CD4-positive, CD25-positive, alpha-beta regulatory T cell (primary cell): ENCODE measurements around the gene RHBDD3. TPM values are rescaled to one million over a fixed set of nuclear protein-coding genes. Genes with fewer than 3 reads are reported as not detected.

Source experiments
- ATAC-seq, 2 donors: fragments of 150-1000 bp; cut with Tn5 transposase; one replicate each; pipeline ENCODE4 v1.10.0; 2021; ENCODE audit warnings: low read depth in 2 of 2, moderate number of reproducible peaks in 2 of 2, moderate library complexity in 1 of 2
- DNase-seq, 3 donors: peaks; one replicate each; pipeline versions ENCODE4 v3.0.0 to v3.0.0-alpha.2; 2012 to 2022; ENCODE audit warnings: mixed read lengths in 1 of 3
- H3K27ac ChIP-seq: one replicate; pipeline ENCODE4 v1.7.0; 2013; ENCODE audit warnings: mild to moderate bottlenecking, low read length; ENCODE audit not compliant: insufficient read depth, poor library complexity, severe bottlenecking
- H3K27me3 ChIP-seq: one replicate; pipeline ENCODE4 v1.7.0; 2013; ENCODE audit warnings: low read length; ENCODE audit not compliant: control insufficient read depth, insufficient read depth
- H3K36me3 ChIP-seq: one replicate; pipeline ENCODE4 v1.7.0; 2013; ENCODE audit warnings: mild to moderate bottlenecking, low read length, moderate library complexity; ENCODE audit not compliant: control insufficient read depth, insufficient read depth
- H3K4me1 ChIP-seq: 2 replicates; pipeline ENCODE4 v1.7.0; 2013; ENCODE audit warnings: mild to moderate bottlenecking, low read length; ENCODE audit not compliant: insufficient read depth, control insufficient read depth, poor library complexity, severe bottlenecking
- H3K4me3 ChIP-seq: one replicate; pipeline ENCODE4 v1.7.0; 2013; ENCODE audit warnings: low read depth, mild to moderate bottlenecking, low read length, moderate library complexity
- H3K9me3 ChIP-seq, 2 experiments: 1 replicate in 1 of 2; 2 replicates in 1 of 2; pipeline ENCODE4 v1.7.0; 2013; ENCODE audit warnings: low read length in 2 of 2, mild to moderate bottlenecking in 1 of 2, moderate library complexity in 1 of 2; ENCODE audit not compliant: control insufficient read depth in 2 of 2
- H3K27ac Mint-ChIP-seq, 3 donors: one replicate each; pipeline ENCODE4 v1.8.0; 2020 to 2022; ENCODE audit warnings: mild to moderate bottlenecking in 3 of 3, mixed read lengths in 3 of 3, moderate library complexity in 2 of 3
- H3K27me3 Mint-ChIP-seq: one replicate; pipeline ENCODE4 v1.8.0; 2022; ENCODE audit warnings: mild to moderate bottlenecking, mixed read lengths
- H3K36me3 Mint-ChIP-seq: one replicate; pipeline ENCODE4 v1.8.0; 2020; ENCODE audit warnings: mixed read lengths
- H3K4me1 Mint-ChIP-seq, 4 donors: one replicate each; pipeline ENCODE4 v1.8.0; 2020 to 2022; ENCODE audit warnings: mixed read lengths in 4 of 4, mild to moderate bottlenecking in 1 of 4
- H3K4me3 Mint-ChIP-seq, 4 donors: one replicate each; pipeline ENCODE4 v1.8.0; 2020 to 2022; ENCODE audit warnings: mild to moderate bottlenecking in 4 of 4, mixed read lengths in 4 of 4, moderate library complexity in 3 of 4
- H3K9me3 Mint-ChIP-seq, 7 donors: one replicate each; pipeline ENCODE4 v1.8.0; 2020 to 2022; ENCODE audit warnings: mixed read lengths in 7 of 7, mild to moderate bottlenecking in 3 of 7, moderate library complexity in 2 of 7
- polyA plus RNA-seq, 4 donors: library from polyadenylated mRNA; unstranded; fragments of 300-500 nt; fragmentation: Illumina TruSeq; gene quantifications; one replicate each; pipeline ENCODE4 v1.2.3, GENCODE V29; 2021
- total RNA-seq: library from RNA; stranded (reverse); gene quantifications from one replicate; pipeline ENCODE4 v1.2.3, GENCODE V29; 2022

RHBDD3 gene
- total and polyA plus RNA-seq, 5 donors from 2014 or later = 6.5 to 16.0 (median 10.7) TPM

DNA sequence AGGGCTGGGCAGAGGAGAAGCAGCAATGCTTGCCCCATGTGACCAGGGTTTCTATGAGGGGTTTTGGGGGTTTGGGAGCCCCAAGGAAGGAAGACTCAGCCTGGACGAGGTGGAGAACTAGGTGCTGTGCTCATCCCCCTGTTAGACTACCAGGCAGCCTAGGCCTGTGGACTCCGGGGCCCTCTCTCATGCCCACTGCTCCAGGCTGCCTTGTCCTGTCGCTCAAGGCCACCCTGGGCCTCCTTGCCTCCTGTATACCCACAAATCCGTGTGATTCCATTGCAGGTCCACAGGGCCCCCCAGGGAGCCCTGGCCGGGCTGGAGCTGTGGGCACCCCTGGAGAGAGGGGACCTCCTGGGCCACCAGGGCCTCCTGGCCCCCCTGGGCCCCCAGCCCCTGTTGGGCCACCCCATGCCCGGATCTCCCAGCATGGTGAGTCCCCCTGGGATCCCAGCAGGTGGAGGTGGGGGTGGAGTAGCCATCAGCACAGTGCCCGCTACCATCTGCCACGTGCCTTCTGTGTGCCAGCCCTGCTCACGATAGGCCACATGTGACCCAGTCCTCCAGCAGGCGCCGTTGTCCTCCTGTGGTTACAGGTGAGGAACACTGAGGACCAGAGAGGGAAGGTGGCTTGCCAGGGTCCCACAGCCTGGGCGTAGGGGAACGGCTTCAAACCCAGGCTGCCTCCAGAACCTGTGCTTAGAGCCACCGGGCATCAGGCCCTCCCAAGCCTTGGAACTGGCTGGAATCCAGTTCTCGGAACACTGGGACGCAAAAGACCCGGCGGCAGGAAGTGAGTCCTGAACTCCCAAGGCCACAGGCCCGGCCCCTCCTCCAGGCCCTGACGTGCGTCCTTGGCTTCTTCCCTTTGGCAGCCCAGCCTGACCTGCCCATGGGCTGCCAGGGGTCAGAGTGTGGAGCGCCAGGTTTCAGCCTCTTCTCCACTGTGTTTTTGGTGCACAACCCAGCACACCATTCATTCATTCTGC lies 35.5 kb downstream of the RHBDD3 start:
- ATAC-seq = no peak
- Mint-ChIP-seq H3K4me1 (peaks cover 0 to 5% (median 0%) of the 10 kb centered on the region in 4 donors), H3K4me3 (no peak overlapping the region), H3K9me3 (peaks cover 0 to 5% (median 0%) of the 10 kb centered on the region in 7 donors), H3K27me3 (peaks cover 10% of the 10 kb centered on the region), H3K36me3 (peaks cover 4% of the 10 kb centered on the region), H3K27ac (no peak overlapping the region)
- H3K9me3 ChIP-seq = no peaks in the 10 kb centered on the region
- no peaks in the 10 kb centered on the region for H3K4me1 ChIP-seq
- no peaks in the 10 kb centered on the region for H3K27me3 ChIP-seq
- no peak overlapping the region for H3K27ac ChIP-seq
- DNase-seq = no peak
- no peaks in the 10 kb centered on the region for H3K36me3 ChIP-seq
- H3K4me3 ChIP-seq = no peak overlapping the region

DNA sequence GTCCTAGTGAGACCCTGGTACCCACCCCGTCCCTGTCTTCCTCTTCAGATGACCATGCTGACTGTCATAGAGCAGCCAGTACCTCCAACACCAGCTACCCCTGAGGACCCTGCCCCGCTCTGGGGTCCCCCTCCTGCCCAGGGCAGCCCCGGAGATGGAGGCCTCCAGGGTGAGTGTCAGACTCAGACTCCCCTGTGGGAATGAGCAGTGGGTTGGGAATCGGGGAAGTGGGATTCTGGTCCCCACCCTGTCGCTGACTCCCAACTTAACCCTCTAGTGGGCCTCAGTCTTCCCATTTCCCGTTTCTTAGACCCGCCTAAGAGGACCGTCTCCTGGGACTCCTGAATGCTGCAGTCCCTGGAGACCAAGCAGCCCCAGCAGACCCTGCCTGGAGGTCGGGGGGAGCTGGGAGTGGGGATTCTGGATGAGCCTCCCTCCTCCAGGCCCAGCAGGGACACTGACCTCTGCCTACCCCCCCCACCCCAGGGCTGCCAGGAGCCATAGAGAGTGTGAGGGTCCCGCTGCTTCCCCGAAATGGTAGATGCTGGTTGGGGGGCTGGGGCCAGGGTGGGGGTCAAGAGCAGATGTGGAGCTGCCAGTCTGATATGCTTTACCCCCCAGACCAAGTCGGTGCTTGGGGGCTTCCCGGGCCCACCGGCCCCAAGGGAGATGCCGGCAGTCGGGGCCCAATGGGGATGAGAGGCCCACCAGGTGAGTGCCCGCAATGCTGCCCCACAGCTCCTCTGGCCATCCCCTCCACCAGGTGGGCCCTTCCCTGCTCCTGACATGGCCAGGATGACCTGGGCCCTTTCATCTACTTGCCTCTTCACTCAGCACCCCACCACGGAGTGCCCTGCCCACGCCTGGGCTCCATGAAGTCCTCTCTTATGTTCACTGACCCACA lies 36.6 kb downstream of the RHBDD3 start:
- H3K4me1 ChIP-seq = no peaks in the 10 kb centered on the region
- Mint-ChIP-seq H3K27me3 (peaks cover 9% of the 10 kb centered on the region), H3K36me3 (peaks cover 4% of the 10 kb centered on the region), H3K9me3 (peaks cover 0 to 5% (median 0%) of the 10 kb centered on the region in 7 donors), H3K4me1 (peaks cover 0 to 5% (median 0%) of the 10 kb centered on the region in 4 donors), H3K27ac (no peak overlapping the region), H3K4me3 (no peak overlapping the region)
- no peak overlapping the region for H3K27ac ChIP-seq
- DNase-seq (no peak), ATAC-seq (no peak)
- no peaks in the 10 kb centered on the region for H3K36me3 ChIP-seq
- H3K4me3 ChIP-seq = no peak overlapping the region
- no peaks in the 10 kb centered on the region for H3K9me3 ChIP-seq
- H3K27me3 ChIP-seq = no peaks in the 10 kb centered on the region

DNA sequence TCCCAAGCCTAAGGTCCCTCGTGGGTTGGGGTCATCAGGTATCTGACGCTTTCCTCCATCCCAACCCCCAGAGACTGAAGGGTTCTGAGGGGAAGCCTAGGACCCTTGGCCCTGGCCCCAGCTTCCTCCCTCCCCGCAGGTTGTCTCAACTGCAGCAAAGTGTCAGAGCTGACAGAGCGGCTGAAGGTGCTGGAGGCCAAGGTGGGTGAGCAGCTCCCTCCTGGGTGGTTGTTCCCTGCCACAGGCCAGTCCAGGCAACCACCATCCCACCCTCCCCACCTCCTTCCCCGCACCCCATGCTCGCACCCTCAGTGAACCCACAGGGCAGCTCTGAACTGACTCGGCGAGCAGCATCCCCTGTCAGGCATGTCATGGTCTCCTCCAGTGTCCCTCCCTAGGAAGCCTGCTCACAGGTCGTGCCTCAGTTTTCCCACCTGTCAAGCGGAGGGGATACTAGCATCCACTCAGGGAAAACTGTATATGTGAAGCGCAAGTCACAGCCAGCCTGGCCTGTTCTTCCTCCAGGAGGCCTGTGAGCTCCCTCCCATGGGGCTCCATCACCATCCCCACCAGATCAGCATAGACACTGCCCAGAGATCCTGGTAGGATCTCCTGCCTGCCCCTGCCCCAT lies 41.3 kb downstream of the RHBDD3 start:
- Mint-ChIP-seq H3K4me1 (no peaks in the 10 kb centered on the region), H3K27ac (no peak overlapping the region), H3K36me3 (no peaks in the 10 kb centered on the region), H3K9me3 (no peaks in the 10 kb centered on the region), H3K4me3 (no peak overlapping the region), H3K27me3 (peaks cover 4% of the 10 kb centered on the region)
- no peaks in the 10 kb centered on the region for H3K4me1 ChIP-seq
- H3K4me3 ChIP-seq = no peak overlapping the region
- no peak overlapping the region for H3K27ac ChIP-seq
- H3K9me3 ChIP-seq = no peaks in the 10 kb centered on the region
- ATAC-seq (no peak), DNase-seq (no peak)
- H3K36me3 ChIP-seq = no peaks in the 10 kb centered on the region
- H3K27me3 ChIP-seq = no peaks in the 10 kb centered on the region

GRCh38 chr22:29225422-29226090 lies 42.2 kb downstream of the RHBDD3 start:
- no peaks in the 10 kb centered on the region for H3K4me1 ChIP-seq
- no peak overlapping the region for H3K27ac ChIP-seq
- no peak overlapping the region for H3K4me3 ChIP-seq
- DNase-seq (no peak), ATAC-seq (no peak)
- Mint-ChIP-seq H3K4me1 (no peaks in the 10 kb centered on the region), H3K36me3 (no peaks in the 10 kb centered on the region), H3K4me3 (no peak overlapping the region), H3K27ac (no peak overlapping the region), H3K27me3 (peaks cover 4% of the 10 kb centered on the region), H3K9me3 (no peaks in the 10 kb centered on the region)
- H3K9me3 ChIP-seq = no peaks in the 10 kb centered on the region
- H3K27me3 ChIP-seq = no peaks in the 10 kb centered on the region
- H3K36me3 ChIP-seq = no peaks in the 10 kb centered on the region

DNA sequence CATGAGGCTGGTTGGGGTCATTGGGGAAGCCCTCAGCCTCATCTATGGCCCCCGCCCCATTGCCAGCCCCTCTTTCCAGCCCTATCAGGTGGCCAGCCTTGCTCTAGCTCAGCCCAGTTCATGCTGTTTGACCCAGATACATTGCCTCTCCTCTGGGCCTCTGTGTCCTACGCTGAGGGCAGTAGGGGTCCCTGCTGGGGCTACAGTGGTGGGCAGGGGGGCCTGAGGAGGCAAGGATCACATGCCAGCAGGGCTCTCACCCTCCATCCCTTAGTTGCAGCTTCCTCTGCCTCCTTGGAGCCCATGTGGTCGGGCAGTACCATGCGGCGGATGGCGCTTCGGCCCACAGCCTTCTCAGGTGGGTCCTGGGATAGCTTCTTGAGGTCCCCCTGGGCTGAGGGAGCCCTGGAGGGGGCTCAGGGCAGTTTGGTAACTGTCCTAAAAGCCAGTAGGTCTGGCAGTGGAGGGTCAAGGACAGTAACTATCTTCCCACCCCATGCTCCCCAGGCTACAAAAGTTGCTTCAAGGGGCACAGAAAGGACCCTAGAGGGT lies 42.8 kb downstream of the RHBDD3 start:
- Histone ChIP-seq H3K9me3 (no peaks in the 10 kb centered on the region), H3K4me3 (no peak overlapping the region), H3K4me1 (no peaks in the 10 kb centered on the region), H3K27me3 (no peaks in the 10 kb centered on the region), H3K36me3 (no peaks in the 10 kb centered on the region), H3K27ac (no peak overlapping the region)
- no peaks in the 10 kb centered on the region for H3K36me3 Mint-ChIP-seq
- ATAC-seq (no peak), DNase-seq (no peak)
- no peak overlapping the region for H3K4me3 Mint-ChIP-seq
- H3K9me3 Mint-ChIP-seq = no peaks in the 10 kb centered on the region
- no peak overlapping the region for H3K27ac Mint-ChIP-seq
- H3K27me3 Mint-ChIP-seq = peaks cover 3% of the 10 kb centered on the region
- H3K4me1 Mint-ChIP-seq = no peaks in the 10 kb centered on the region

GRCh38 chr22:29224121-29224858 lies 43.5 kb downstream of the RHBDD3 start:
- Histone ChIP-seq H3K9me3 (no peaks in the 10 kb centered on the region), H3K27me3 (no peaks in the 10 kb centered on the region), H3K4me3 (no peak overlapping the region), H3K27ac (no peak overlapping the region), H3K4me1 (no peaks in the 10 kb centered on the region), H3K36me3 (no peaks in the 10 kb centered on the region)
- ATAC-seq (no peak), DNase-seq (no peak)
- no peak overlapping the region for H3K27ac Mint-ChIP-seq
- no peaks in the 10 kb centered on the region for H3K4me1 Mint-ChIP-seq
- no peaks in the 10 kb centered on the region for H3K27me3 Mint-ChIP-seq
- H3K9me3 Mint-ChIP-seq = no peaks in the 10 kb centered on the region
- H3K36me3 Mint-ChIP-seq = no peaks in the 10 kb centered on the region
- H3K4me3 Mint-ChIP-seq = no peak overlapping the region
